Testis (tissue), 3 donors: Measurements from ENCODE around the gene DPF3. TPM values are rescaled to one million over a fixed set of nuclear protein-coding genes. Genes with fewer than 3 reads are reported as not detected.

Source experiments
- DNase-seq: peaks from one replicate; pipeline ENCODE4 v3.0.0-alpha.2; 2019
- H3K27ac ChIP-seq, 2 donors: fragments of 200-600 bp; sonication (generic); one replicate each; pipeline ENCODE4 v1.5.1; 2019
- H3K27me3 ChIP-seq: fragments of 200-600 bp; sonication (generic); one replicate; pipeline ENCODE4 v1.5.1; 2019
- H3K36me3 ChIP-seq: fragments of 200-600 bp; sonication (generic); one replicate; pipeline ENCODE4 v1.5.1; 2017; ENCODE audit warnings: low read depth; ENCODE audit errors: missing control alignments
- H3K4me1 ChIP-seq: fragments of 200-600 bp; sonication (generic); one replicate; pipeline ENCODE4 v1.5.1; 2019
- H3K4me3 ChIP-seq, 2 donors: fragments of 200-600 bp; sonication (generic); one replicate each; pipeline ENCODE4 v1.5.1; 2017 to 2019
- H3K9me3 ChIP-seq: fragments of 200-600 bp; sonication (generic); one replicate; pipeline ENCODE4 v1.5.1; 2017
- POLR2A ChIP-seq: fragments of 450-650 bp; IDR thresholded peaks from one replicate; pipeline ENCODE4 v1.6.1; 2017; ENCODE audit warnings: antibody characterized with exemption, mild to moderate bottlenecking, moderate library complexity
- WGBS, 2 donors: methylation state at CpG; one replicate each; pipeline ENCODE4 v1.1.5; 2018; 5-methylcytosine and 5-hydroxymethylcytosine counted together
- intact Hi-C: fragments of 100-400 bp; cut with DNase I; formaldehyde crosslinking; loops from one replicate; pipeline ENCODE4 v1.15.1; 2023; ENCODE audit warnings: low total_unique reads
- polyA plus RNA-seq: library from polyadenylated mRNA; stranded (reverse); fragments of 350-450 nt; fragmentation: Illumina TruSeq; extraction: RNeasy Lipid Tissue Mini Kit (QIAGEN cat#74804); gene quantifications from one replicate; pipeline ENCODE4 v1.2.3, GENCODE V29; 2014; ENCODE audit warnings: low read depth, low replicate concordance; ENCODE audit not compliant: insufficient read depth
- total RNA-seq, 2 donors: library from RNA; depleted of rRNA; stranded (reverse); fragments of >200 nt; gene quantifications; one replicate each; pipeline ENCODE4 v1.2.3, GENCODE V29; 2016
- TF ChIP-seq, protein P1 (sequence below), 3 experiments: fragments of 450-650 bp in 2 of 3; fragments of 200-600 bp in 1 of 3; sonication (generic) in 1 of 3; IDR thresholded peaks; one replicate each; pipeline ENCODE4 v1.5.1; 2016 to 2019; ENCODE audit warnings: antibody characterized with exemption in 3 of 3, mild to moderate bottlenecking in 2 of 3, moderate library complexity in 1 of 3

The DPF3 gene
- total and polyA plus RNA-seq, 3 donors from 2014 or later, result 14.6 to 41.6 (median 26.4) TPM

DNA sequence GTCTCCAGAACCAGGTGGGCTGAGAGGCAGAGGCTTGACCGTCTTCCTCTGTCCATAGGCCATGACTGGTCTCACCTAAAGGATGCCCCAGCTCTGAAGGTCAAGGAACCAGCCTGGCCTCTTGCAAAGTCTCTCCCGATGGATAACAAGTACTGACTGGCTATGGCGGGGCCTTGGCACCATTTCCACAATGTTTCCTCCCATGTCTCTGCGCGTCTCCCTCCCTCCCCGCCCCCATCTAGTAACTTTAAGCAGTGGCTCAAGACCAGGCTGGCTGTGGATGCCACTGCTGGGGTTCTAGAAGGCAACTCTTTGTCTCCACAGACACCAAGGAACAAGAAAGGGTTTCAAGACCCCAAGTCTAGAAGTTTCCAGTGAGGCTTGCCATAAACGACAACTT, 275.5 kb downstream of the DPF3 start:
- 57 to 74% methylated on average over 5 to 7 of the region's 7 CpGs for WGBS, 2 donors
- intact Hi-C loops, result no loop called here
- TF ChIP-seq POLR2A, result no peak
- TF ChIP-seq, protein P1, sequence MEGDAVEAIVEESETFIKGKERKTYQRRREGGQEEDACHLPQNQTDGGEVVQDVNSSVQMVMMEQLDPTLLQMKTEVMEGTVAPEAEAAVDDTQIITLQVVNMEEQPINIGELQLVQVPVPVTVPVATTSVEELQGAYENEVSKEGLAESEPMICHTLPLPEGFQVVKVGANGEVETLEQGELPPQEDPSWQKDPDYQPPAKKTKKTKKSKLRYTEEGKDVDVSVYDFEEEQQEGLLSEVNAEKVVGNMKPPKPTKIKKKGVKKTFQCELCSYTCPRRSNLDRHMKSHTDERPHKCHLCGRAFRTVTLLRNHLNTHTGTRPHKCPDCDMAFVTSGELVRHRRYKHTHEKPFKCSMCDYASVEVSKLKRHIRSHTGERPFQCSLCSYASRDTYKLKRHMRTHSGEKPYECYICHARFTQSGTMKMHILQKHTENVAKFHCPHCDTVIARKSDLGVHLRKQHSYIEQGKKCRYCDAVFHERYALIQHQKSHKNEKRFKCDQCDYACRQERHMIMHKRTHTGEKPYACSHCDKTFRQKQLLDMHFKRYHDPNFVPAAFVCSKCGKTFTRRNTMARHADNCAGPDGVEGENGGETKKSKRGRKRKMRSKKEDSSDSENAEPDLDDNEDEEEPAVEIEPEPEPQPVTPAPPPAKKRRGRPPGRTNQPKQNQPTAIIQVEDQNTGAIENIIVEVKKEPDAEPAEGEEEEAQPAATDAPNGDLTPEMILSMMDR (IDR thresholded peaks at IDR 0.05), result no peak
- no peaks in the 10 kb centered on the region for H3K27me3 ChIP-seq
- peaks cover 44% of the 10 kb centered on the region for H3K4me1 ChIP-seq
- H3K36me3 ChIP-seq, result no peaks in the 10 kb centered on the region
- no peak for DNase-seq
- no peaks in the 10 kb centered on the region for H3K9me3 ChIP-seq
- no peak overlapping the region for H3K27ac ChIP-seq
- H3K4me3 ChIP-seq, result no peak overlapping the region

DNA sequence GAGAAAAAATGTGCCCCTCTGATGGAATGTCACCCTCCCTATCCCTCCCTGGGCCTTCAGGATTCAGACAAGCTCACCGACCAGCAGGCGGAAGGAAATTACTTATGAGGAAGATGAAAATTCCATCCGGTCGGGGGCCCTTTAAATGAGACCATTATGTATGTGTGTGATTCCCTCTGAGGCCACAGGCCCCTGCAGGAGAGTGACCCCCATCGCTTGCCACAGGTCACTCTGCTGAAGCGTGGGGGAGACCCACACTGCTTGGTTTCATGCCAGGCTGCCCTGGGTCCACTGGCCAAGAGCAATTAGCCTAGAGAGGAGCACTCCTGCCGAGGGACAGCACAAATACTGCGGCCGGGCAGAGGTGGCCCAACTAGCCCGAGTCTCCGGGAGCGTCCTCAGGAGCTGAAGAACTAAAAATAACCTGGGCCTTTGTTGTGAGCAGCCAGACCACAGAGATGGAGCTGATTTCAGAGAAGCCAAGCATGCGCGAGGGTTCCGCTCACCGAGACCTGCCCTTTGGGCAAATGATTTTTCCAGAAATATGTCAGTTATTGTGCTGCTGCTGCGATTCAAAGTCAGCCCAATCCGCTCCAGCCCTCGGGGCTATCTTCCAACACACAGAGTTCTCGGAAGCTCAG, 276.4 kb downstream of the DPF3 start:
- Histone ChIP-seq H3K4me1 (peaks cover 49% of the 10 kb centered on the region), H3K27ac (peak overlapping the region; percentile 5 to 35), H3K27me3 (no peaks in the 10 kb centered on the region), H3K4me3 (no peak overlapping the region), H3K36me3 (no peaks in the 10 kb centered on the region), H3K9me3 (no peaks in the 10 kb centered on the region)
- WGBS, 2 donors, result 28% methylated on average over 20 of the region's 20 CpGs
- intact Hi-C loops, result no loop called here
- TF ChIP-seq POLR2A, result no peak
- TF ChIP-seq, protein P1 (IDR thresholded peaks at IDR 0.05), result no peak
- DNase-seq, result peak; percentile 46

DNA sequence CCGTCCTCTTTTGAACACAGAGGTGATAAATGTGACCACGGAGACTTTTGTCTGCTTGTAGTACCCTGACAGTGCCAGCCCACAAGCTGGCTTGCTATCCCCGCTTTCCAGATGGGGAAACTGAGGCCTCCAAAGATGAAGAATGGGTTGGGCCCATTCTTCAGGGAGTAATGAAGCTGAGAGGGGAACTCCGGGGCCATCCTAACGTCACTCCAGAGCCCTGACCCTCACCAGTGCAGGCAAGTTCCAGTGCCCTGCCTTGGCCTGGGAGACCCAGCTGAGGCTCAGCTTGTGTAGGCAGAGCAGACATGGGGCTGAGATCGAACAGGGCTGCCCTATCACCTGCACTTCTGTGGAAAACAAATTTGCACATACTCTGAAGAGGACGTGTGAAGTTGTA, 277.1 kb downstream of the DPF3 start:
- no peak overlapping the region for H3K4me3 ChIP-seq
- H3K36me3 ChIP-seq, result no peaks in the 10 kb centered on the region
- H3K9me3 ChIP-seq, result no peaks in the 10 kb centered on the region
- WGBS, 2 donors, result 83 to 84% methylated on average over 7 of the region's 7 CpGs
- peak overlapping the region; percentile 5 to 35 for H3K27ac ChIP-seq
- intact Hi-C loops, result no loop called here
- peaks cover 49% of the 10 kb centered on the region for H3K4me1 ChIP-seq
- H3K27me3 ChIP-seq, result no peaks in the 10 kb centered on the region
- no peak for DNase-seq
- no peak for TF ChIP-seq POLR2A
- TF ChIP-seq, protein P1 (IDR thresholded peaks at IDR 0.05), result no peak

DNA sequence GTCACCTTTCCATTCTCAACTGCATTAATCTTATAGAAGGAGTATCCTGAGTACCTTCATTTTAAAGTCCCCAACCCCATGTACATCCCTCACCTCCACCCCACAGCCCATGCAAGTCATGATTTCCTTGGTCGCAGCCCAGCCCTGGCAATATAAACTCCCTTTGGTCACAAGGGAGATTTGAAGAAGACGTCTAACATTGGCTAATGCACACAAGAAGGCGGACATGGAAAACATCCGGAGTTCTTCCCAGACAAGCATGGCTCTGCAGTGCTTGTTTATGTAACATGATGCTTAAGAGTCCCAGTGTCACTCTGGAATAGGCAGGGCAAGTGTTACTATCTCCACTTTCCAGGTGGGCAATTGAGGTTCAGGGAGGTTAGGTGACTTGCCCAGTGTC, 277.6 kb downstream of the DPF3 start:
- H3K4me1 ChIP-seq, result peaks cover 49% of the 10 kb centered on the region

More for the DNA sequence above, 277.6 kb downstream of the DPF3 start:
- H3K36me3 ChIP-seq, result no peaks in the 10 kb centered on the region
- no peak overlapping the region for H3K27ac ChIP-seq
- H3K9me3 ChIP-seq, result no peaks in the 10 kb centered on the region
- H3K27me3 ChIP-seq, result no peaks in the 10 kb centered on the region
- no peak overlapping the region for H3K4me3 ChIP-seq
- WGBS, 2 donors, result 47 to 83% methylated on average over 4 of the region's 4 CpGs
- TF ChIP-seq POLR2A, result no peak
- TF ChIP-seq, protein P1 (IDR thresholded peaks at IDR 0.05), result no peak
- intact Hi-C loops, result no loop called here
- DNase-seq, result peak; percentile 45
